Gastroesophageal sphincter (tissue), 3 donors: ENCODE results near the gene MPP4.

Experiments used
- CTCF ChIP-seq, 4 experiments: fragments of 200-600 bp in 2 of 4; fragments of 450-650 bp in 2 of 4; sonication (generic) in 1 of 4; IDR thresholded peaks; one replicate each; pipeline ENCODE4 v1.5.1; 2017 to 2019; ENCODE audit warnings: antibody characterized with exemption in 4 of 4, mild to moderate bottlenecking in 2 of 4, moderate library complexity in 2 of 4
- POLR2A ChIP-seq, 2 donors: fragments of 450-650 bp; IDR thresholded peaks; one replicate each; pipeline ENCODE4 v1.6.1; 2017; ENCODE audit warnings: antibody characterized with exemption in 2 of 2, mild to moderate bottlenecking in 2 of 2, moderate library complexity in 1 of 2
- POLR2AphosphoS5 ChIP-seq: sonication (generic); formaldehyde crosslinking; IDR thresholded peaks from one replicate; pipeline ENCODE4 v1.6.1; 2017; ENCODE audit warnings: antibody characterized with exemption

- TF ChIP-seq CTCF (IDR thresholded peaks at IDR 0.05): no peak
- TF ChIP-seq POLR2A (IDR thresholded peaks at IDR 0.05): no peak
- no peak for TF ChIP-seq POLR2AphosphoS5
These were observed 51.0 kb downstream of the MPP4 start for GRCh38 chr2:201647431-201647830.
